Measurements from ENCODE around the gene TEAD4.

GRCh38 chr12:3083921-3084347, 124.7 kb downstream of the TEAD4 start:
- TF ChIP-seq CTCF (IDR thresholded peaks at IDR 0.05) (no peak), EZH2 (IDR thresholded peaks at IDR 0.05) (no peak)

All from neural progenitor cell (in vitro differentiated cells).